HG02642 (cell line): ENCODE data around the gene GALNT1.

Experiments used
- ATAC-seq: cut with Tn5 transposase; IDR thresholded peaks from one replicate; pipeline ENCODE4 v1.9.1; 2021; ENCODE audit warnings: mild to moderate bottlenecking; ENCODE audit not compliant: unreplicated experiment, poor library complexity

Gene GALNT1

DNA sequence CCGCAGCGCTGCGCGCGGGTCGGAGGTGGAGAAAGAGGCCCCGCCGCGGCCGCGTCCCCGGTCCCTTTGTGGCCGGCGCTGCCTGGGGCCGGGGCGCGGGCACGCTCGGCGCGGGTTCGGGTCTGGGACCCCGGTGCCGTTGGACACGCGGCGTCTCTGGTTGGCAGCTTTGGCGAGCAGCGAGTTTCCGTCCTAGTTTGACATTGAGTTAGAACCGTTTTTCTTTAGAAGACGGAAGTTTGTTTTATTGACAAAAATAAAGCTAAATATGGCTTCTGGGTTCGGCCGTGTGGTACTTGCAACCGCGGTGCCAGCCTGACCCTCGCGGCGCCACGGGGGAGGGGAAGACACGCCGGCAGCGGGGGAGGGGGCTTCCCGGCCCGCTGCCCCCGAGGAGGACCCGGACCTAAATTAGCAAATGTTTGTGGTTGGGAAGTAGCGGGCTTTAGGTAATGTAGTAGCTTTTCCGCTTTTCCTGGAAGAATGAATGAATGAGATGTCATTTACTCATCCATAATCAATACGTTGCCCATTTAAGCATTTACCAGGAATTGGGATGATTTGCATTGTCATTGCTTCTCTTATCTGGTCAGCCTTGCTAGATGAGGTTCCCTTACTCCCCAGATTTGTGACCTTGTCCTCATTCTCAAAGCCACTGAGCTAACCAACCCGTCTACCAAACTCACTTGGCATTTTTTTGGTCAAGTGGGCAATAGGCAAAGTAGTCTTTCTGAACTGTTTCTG lies 530 bp downstream of the GALNT1 start:
- peak; percentile 7 for ATAC-seq

DNA sequence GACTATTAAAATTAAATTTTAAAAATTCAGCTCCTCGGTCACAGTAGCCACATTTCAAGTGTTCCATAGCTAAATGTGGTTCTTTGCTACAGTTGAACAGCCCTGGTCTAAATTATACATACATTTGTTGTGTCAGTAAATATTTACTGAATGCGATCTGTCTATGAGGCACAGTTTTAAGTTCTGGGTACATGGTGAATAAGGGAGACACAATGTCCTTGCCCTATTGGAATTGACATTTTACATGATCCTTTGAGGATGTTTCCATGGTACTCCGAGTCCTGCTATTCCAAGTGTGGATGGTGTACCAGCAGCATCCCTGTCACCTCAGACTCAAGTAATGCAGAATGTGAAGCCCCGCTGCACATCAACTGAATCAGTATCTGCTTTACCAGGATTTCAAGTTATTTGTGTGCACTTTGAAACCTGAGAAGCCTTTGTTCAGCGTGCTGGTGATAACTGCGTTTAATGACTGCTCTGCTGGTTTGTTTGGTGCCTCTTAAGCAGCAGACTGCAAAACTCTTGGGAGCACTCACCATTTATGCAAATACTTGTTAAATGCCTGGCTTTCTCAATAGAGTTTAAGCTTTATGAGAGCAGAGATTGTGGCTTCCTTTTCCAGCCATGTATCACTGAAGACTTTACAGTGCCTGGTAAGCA lies 1.5 kb downstream of the GALNT1 start:
- no peak for ATAC-seq

DNA sequence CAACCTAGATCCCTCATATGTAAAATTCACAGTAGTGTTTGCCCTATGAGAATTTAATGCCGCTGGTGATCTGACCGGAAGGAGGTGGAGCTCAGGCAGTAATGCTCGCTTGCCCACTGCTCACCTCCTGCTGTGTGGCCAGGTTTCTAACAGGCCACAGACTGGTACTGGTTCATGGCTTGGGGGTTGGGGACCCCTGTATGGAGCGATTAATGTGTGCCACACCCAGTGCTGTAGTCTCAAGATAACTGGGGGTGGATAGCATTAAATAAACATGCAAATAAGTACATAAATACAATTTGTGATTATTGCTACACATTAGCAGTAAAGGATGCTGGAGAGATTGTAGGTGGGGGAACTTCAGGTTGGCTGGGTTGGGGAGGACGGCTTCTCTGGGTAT lies 3.2 kb downstream of the GALNT1 start:
- ATAC-seq: no peak

DNA sequence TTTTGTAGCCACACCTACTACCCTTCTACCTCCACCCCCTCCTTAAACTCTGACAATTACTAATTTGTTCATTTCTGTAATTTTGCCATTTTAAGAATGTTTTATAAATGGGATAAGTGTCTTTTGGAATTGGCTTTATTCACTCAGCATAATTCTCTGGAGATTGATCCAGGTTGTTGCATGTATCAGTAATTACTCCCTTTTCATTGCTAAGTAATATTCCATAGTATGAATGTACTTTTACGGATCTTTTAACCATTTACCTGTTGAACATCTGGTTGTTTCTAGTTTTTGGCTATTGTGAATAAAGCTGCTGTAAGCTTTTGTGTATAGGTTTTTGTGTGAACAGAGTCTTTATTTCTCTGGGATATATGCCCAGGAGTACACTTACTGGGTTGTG lies 4.1 kb downstream of the GALNT1 start:
- ATAC-seq: no peak

DNA sequence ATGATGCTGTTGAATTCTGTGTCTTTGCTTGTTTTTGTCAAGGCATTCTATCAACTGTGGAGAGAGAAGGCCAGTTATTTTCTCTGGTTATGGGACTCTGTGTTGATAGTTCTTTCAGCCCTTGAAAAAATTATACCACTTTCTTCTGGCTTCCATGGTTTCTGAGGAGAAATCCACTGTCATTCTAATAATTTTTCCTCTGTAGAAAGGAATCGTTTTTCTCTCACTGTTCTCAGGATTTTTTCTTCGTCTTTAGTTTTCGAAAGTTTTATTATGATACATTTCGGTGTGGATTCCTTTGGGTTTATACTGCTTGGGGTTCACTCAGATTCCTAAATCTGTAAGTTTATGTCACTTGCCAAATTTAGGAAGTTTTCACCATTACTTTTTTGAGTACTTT lies 6.6 kb downstream of the GALNT1 start:
- no peak for ATAC-seq

DNA sequence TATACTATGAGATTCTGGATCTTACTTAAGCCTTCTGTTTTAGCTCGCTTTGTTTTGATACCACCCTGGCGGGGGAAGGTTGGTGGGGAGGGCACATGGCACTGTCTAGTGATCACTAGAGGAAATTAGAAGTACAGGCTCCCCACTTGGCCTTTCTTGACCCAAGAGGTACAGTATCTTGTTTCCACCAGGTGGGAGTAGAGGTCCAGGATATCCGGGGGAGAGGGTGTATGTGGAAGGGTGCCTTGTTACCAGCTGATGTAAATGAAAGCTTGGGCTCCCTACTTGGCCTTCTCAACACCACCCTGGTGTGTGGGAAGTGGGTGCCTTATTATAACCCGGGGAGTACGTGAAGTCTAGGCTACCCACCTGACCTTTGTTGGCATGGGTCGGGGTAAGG lies 7.5 kb downstream of the GALNT1 start:
- ATAC-seq: peak; percentile 36

DNA sequence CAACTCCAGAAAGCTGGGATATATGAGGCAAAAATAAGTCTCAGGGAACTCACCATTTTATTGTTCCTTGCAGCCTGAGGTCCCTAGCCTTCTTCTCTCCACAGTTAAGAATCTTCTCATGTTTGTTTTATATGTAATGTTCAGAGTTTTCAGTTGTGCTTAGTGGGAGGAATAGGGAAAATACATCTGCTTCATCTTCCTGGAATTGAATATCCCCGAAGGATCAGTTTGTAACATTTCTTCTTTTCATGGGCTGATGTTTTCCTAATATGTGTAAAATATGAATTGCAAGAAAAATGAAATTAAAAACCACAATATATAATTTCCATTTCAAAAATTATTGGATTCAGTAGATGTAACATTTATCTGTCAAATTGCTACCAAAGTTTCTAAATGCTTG lies 8.0 kb downstream of the GALNT1 start:
- no peak for ATAC-seq

DNA sequence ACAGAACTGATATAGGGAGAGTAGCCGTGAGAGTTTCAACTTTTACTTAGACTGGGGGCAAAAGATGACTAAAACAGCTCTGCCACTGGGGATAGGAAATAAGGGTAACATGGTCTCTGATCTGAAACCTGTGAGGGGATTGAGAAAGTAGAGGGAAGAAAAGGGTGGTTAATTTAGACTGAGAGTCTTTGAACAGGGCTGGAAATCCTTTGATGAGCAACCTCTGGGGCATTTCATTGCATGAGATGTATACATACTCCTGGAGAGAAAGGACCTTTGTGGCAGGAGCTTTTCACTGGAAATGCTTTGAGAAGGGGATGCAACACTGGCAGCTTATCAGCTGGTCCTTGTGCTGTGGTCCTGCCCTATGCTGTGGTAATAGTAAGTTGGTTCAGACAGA lies 9.4 kb downstream of the GALNT1 start:
- no peak for ATAC-seq

DNA sequence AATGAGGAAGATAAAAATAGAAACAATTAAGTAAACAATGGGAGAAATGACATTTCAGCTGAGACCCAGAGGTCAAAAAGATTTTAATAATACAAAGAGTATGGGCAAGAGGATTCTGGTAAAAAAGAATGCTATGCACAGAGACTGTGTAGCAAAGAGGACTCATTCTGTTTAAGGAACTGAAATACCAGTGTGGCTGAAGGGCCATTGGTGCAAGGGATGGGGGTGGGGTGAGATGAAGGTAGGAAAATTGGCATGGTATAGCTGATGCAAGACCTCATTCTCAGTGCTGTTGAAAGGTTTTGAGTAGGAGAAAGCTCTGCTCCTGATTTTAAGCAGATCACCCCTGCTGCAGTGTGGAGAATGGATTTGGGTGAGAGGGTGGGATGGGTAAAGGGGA lies 10.8 kb downstream of the GALNT1 start:
- peak; percentile 98 for ATAC-seq

DNA sequence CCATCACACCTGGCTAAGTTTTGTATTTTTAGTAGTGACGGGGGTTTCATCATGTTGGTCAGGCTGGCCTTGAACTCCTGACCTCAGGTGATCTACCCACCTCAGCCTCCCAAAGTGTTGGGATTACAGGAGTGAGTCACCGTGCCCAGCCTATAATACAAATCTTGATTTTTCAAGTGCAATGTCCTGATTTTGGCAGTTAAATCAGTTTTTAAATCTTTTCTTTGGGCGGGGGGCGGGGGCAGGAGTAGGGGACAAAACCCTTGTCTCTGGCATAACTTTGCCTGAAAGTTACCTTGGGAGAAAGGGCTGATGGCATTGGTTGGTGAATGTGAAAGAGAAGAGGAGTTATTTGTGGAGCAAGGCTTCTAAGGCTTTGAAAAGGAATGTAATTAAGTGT lies 12.3 kb downstream of the GALNT1 start:
- no peak for ATAC-seq

DNA sequence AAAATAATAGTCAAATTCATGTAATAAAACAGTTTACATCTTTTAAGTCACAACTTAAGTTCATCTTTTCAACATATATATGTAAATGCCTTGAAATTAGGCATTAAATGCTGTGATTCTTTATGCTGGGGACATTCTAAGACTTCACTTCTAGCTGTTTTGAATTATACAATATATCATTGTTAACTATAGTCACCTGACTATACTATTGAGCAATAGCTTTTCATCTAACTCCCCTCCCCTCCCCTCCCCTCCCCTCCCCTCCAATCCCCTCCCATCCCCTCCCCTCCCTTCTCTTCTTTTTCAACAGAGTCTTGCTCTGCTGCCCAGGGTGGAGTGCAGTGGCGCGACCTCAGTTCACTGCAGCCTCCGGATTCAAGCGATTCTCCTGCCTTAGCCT lies 16.2 kb downstream of the GALNT1 start:
- ATAC-seq: no peak

DNA sequence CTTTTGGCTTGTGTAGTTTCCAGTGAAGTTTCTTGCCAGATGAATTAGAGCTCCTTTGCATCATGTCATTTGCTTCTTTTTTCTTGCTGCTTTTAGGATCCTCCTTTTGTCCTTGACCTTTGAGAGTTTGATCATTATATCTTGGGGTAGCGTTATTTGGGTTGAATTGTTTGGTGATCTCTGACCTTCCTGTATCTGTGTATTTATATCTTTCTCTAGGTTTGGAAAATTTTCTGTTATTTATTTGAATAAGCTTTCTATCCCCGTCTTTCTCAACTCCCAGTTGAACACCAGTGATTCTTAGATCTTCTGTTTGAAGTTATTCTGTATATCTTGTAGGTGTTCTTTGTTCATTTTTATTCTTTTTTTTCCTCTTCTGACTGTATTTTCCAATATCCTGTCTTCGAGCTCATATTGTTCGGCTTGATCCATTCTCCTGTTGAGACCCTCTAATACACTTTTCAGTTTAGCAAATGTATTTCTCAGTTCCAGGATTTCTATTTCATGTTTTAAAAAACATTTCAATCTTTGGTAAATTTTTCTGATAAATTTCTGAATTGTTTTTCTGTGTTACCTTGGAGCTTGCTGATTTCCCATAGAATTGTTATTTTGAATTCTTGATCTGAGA lies 20.8 kb downstream of the GALNT1 start:
- ATAC-seq: no peak

DNA sequence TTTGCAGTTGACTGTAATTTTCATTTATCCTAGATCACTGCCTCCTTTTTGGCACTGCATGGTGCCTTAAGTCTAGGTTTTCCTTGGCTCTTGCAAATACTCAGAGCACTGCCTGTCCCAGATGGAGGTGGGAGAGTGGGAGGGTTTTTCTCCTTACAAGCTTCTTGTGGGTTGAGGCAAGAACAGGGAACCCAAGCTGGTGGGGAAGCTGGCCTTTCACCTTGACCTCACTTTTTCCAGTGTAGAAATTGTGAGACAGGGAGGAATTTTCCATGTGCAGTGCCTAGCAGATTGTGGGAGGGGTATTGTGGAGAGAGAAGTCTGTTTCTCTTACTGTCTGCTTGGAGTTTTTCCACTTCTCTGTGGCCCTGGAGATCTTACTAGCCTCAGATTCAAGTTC lies 21.5 kb downstream of the GALNT1 start:
- no peak for ATAC-seq

DNA sequence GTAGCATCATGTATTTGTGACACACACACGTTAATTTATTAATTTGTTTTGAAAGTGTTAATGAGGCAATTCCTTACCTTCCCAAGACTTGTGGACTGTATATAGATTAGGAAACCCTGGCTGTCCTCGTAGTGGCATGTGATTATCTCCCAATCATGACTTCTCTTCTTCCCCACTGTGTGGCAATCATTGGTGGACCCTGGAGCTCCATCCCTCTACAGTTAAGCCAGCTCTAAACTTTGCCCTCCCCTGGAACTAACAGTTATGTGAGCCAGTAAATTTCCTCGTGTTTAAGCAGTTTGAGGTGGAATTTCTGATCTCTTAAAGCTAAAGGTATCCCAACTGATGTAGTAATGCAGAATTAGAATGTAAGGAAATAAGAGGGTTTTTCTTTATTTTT lies 22.0 kb downstream of the GALNT1 start:
- no peak for ATAC-seq

DNA sequence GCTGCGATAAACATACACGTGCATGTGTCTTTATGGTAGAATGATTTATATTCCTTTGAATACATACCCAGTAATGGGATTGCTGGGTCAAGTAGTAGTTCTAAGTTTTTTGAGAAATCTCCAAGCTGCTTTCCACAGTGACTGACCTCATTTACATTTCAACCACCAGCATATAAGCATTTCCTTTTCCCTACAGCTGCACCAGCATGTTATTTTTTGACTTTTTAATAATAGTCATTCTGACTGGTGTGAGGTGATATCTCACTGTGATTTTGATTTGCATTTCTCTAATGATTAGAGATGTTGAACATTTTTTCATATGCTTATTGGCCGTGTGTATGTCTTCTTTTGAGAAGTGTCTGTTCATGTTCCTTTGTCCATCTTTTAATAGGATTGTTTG lies 22.8 kb downstream of the GALNT1 start:
- ATAC-seq: no peak

DNA sequence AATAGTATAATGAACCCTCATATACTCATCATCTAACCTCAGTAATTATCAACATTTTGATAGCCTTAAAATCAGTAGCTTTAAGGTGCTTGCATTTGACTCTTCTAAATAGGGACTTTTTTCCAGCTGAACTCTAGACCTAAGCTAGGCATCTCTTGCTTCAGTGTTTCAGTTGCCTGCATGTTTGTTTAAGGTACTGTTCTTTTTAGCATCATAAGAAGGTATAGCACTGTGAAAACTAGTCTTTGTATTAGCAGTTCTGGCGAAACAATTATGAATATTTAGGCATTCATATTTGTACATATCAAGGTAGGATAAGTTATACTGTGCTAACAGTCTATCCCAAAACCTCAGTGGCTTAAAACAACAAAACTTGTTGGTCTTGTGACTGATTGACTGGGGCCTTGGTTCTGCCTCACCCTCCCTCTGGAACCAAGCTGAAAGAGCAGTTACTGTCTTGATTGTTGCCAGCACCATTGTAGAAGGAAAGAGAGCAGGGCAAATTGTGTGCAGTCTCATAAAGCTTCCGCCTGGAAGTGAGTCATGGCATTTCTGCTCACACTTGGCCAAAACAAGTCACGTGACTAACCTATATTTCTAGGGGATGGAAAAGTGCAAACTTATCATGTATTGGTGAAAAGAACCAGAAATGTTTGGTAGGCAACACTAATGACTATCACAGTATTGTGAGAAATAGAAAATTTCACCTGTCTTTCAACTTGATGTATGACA lies 24.3 kb downstream of the GALNT1 start:
- no peak for ATAC-seq

DNA sequence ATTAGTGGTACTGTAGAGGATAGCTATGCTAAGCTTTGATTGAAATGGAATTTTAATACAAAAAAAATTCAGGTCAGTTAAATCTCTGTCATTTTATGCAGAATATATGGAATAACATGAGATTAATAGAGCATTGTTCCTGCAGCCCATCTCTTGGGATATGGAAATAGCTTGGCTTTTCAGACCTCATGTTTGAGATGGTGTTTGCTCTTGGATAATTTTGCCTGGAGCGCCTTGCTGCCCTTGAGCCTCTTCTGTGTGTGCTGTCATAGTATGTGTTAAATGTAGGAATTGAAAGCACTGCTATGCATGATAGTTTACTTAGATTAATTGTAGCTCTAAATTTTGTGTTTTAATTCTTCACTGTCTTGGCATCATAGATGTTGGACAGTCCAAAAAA lies 27.7 kb downstream of the GALNT1 start:
- no peak for ATAC-seq

DNA sequence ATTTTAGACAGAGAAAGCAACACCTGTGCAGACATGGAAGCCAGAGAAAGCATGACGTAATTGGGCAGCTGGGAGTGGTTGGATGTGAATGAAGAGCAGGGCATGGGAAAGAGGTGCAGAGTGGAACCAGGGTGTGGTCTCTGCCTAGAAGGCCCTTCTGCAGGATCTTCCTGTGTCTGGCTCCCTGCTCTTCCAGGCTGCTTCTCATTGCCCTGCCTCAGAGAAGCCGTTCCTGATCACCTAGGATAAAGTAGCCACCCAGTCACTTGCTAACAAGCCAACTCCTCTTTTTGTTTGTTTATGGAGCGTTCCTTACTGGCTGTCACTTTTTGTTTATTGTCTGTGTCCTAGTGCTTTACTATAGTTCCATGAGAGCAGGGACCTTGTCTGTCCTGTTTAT lies 28.5 kb downstream of the GALNT1 start:
- ATAC-seq: no peak

DNA sequence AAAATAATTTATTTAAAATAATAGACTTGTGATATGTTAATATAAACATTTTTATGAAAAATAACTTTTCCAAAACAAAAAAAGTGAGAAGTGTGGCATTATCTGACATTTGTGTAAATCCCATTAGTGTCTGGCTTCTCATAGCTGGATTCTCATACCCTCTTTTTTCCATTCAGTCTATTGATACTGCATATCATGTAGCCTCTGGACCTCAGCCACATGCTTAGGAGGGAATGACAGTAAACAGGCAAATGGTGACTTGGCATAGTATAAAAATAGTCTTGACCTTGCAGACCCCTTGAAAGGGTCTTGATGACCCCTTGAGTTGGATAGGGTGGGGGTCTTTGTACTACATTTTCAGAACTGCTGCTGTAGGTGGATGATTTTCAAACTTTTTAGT lies 29.2 kb downstream of the GALNT1 start:
- no peak for ATAC-seq

DNA sequence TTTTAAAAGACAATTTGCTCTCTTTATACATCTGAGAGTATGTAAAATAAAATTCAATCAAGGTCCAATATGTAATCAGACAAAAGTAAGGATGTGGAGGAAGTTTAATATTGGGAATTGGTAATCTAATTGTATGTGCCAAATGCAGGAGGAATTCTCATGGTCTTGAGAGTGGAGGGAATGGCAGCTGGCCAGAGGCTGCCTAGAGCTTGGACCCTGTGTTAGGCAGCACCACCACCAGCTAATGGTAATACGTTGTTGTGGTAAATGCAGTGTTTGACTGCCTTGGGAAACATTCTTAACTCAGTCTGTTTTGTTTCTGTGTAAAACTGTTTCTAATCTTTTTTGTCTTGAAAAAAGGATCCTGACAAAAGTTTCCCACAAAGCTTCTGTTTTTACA lies 30.0 kb downstream of the GALNT1 start:
- ATAC-seq: no peak

DNA sequence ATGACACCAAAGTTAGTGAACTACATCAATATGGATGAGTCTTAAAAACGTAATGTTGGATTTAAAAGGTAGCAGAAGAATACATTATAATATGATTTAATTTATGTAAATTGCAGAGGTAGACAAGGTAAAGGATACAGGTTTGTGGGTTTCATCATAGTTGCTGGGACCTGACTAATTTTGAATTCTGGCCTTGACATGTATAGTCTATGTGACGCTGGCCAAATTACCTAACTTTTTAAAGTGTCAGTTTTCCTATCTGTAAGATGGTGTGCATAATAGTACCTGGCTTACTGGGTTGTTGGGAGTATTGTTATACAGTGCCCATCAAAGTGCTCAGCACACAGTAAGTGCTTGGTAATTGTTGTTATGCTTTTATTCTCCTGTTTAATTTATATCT lies 34.5 kb downstream of the GALNT1 start:
- no peak for ATAC-seq
